NCI-H1436 treated with DMSO at 0.1 percent for 48 hours (cell line): ENCODE measurements around the gene SAMD5.

Experiments
- DNase-seq: peaks from one replicate; lab custom pipeline; 2025; lab: John Stamatoyannopoulos, UW

The SAMD5 gene

GRCh38 chr6:147618927-147619326, 110.4 kb downstream of the SAMD5 start:
- no peak for DNase-seq
